ENCODE data around the gene ICOSLG. TPM values are rescaled to one million over a fixed set of nuclear protein-coding genes. Genes with fewer than 3 reads are reported as not detected.

Gene ICOSLG
- total and polyA plus RNA-seq, 2 experiments from 2014 or later: under 0.01 TPM; not detected in 1

GRCh38 chr21:44267655-44268142, 27.0 kb upstream of the ICOSLG start:
- H3K79me2 ChIP-seq (ENCODE audit: insufficient read depth): no peaks in the 10 kb centered on the region
- H3F3A ChIP-seq (ENCODE audit: insufficient read depth): no peaks in the 10 kb centered on the region
- H3K4me1 ChIP-seq (ENCODE audit: insufficient read depth): no peaks in the 10 kb centered on the region
- in situ Hi-C loops (cut with MboI): no loop called here
- no peaks in the 10 kb centered on the region for H3K9me2 ChIP-seq (ENCODE audit: insufficient read depth)
- 66 to 68% methylated on average over 18 to 19 of the region's 19 CpGs for WGBS, 2 experiments (ENCODE audit: low coverage in 1 of 2, low lambda C conversion rate in 2 of 2, missing lambda C conversion rate in 2 of 2)
- H3K36me3 ChIP-seq (ENCODE audit: low read depth): no peaks in the 10 kb centered on the region
- no peak for TF ChIP-seq EZH2phosphoT487 (IDR thresholded peaks at IDR 0.05; ENCODE audit: insufficient read depth, low read depth)
- TF ChIP-seq EZH2 (IDR thresholded peaks at IDR 0.05; ENCODE audit: insufficient read depth, poor library complexity, severe bottlenecking): no peak
- no peak overlapping the region for H2AFZ ChIP-seq
- H3K27ac ChIP-seq: no peak overlapping the region
- no peaks in the 10 kb centered on the region for H3K9me3 ChIP-seq (ENCODE audit: low read depth)
- H3K9ac ChIP-seq: no peak overlapping the region
- H4K20me1 ChIP-seq (ENCODE audit: insufficient read depth): no peaks in the 10 kb centered on the region
- no peak for DNase-seq
- H3K27me3 ChIP-seq (replicated peaks; ENCODE audit: insufficient read depth): peaks cover 4% of the 10 kb centered on the region; the same call in 1 of the 2 replicates
- H3K4me3 ChIP-seq: no peak overlapping the region
- no peak overlapping the region for H3K4me2 ChIP-seq (ENCODE audit: unreplicated experiment)

- Histone ChIP-seq H3K4me1 (ENCODE audit: insufficient read depth) (no peaks in the 10 kb centered on the region), H3K9me3 (ENCODE audit: low read depth) (no peaks in the 10 kb centered on the region), H3K9me2 (ENCODE audit: insufficient read depth) (no peaks in the 10 kb centered on the region), H2AFZ (no peak overlapping the region), H3K27me3 (replicated peaks; ENCODE audit: insufficient read depth) (peaks cover 4% of the 10 kb centered on the region; the same call in 1 of the 2 replicates), H3K79me2 (ENCODE audit: insufficient read depth) (no peaks in the 10 kb centered on the region), H3K4me3 (no peak overlapping the region), H3F3A (ENCODE audit: insufficient read depth) (no peaks in the 10 kb centered on the region), H3K9ac (no peak overlapping the region), H3K4me2 (ENCODE audit: unreplicated experiment) (no peak overlapping the region), H3K27ac (no peak overlapping the region), H4K20me1 (ENCODE audit: insufficient read depth) (no peaks in the 10 kb centered on the region), H3K36me3 (ENCODE audit: low read depth) (no peaks in the 10 kb centered on the region)
- TF ChIP-seq EZH2phosphoT487 (IDR thresholded peaks at IDR 0.05; ENCODE audit: insufficient read depth, low read depth): no peak
- no peak for TF ChIP-seq EZH2 (IDR thresholded peaks at IDR 0.05; ENCODE audit: insufficient read depth, poor library complexity, severe bottlenecking)
- no peak for DNase-seq
- 71 to 81% methylated on average over 15 to 17 of the region's 17 CpGs for WGBS, 2 experiments (ENCODE audit: low coverage in 1 of 2, low lambda C conversion rate in 2 of 2, missing lambda C conversion rate in 2 of 2)
- in situ Hi-C loops (cut with MboI): no loop called here
Observed at GRCh38 chr21:44265734-44266270, 25.1 kb upstream of the ICOSLG start.

- H3F3A ChIP-seq (ENCODE audit: insufficient read depth): no peaks in the 10 kb centered on the region
- no peak overlapping the region for H3K9ac ChIP-seq
- no peak for DNase-seq
- no peaks in the 10 kb centered on the region for H3K9me2 ChIP-seq (ENCODE audit: insufficient read depth)
- in situ Hi-C loops (cut with MboI): no loop called here
- WGBS, 2 experiments (ENCODE audit: low coverage in 1 of 2, low lambda C conversion rate in 2 of 2, missing lambda C conversion rate in 2 of 2): 67 to 69% methylated on average over 4 of the region's 4 CpGs
- TF ChIP-seq EZH2phosphoT487 (IDR thresholded peaks at IDR 0.05; ENCODE audit: insufficient read depth, low read depth): no peak
- TF ChIP-seq EZH2 (IDR thresholded peaks at IDR 0.05; ENCODE audit: insufficient read depth, poor library complexity, severe bottlenecking): no peak
- peaks cover 7% of the 10 kb centered on the region; the same call in 1 of the 2 replicates for H3K27me3 ChIP-seq (replicated peaks; ENCODE audit: insufficient read depth)
- no peak overlapping the region for H2AFZ ChIP-seq
- H3K4me3 ChIP-seq: no peak overlapping the region
- no peak overlapping the region for H3K27ac ChIP-seq
- H3K79me2 ChIP-seq (ENCODE audit: insufficient read depth): no peaks in the 10 kb centered on the region
- H3K9me3 ChIP-seq (ENCODE audit: low read depth): no peaks in the 10 kb centered on the region
- no peak overlapping the region for H3K4me2 ChIP-seq (ENCODE audit: unreplicated experiment)
- H3K36me3 ChIP-seq (ENCODE audit: low read depth): no peaks in the 10 kb centered on the region
- no peaks in the 10 kb centered on the region for H3K4me1 ChIP-seq (ENCODE audit: insufficient read depth)
- no peaks in the 10 kb centered on the region for H4K20me1 ChIP-seq (ENCODE audit: insufficient read depth)
Observed at GRCh38 chr21:44263768-44264167, 23.0 kb upstream of the ICOSLG start.

- Histone ChIP-seq H4K20me1 (ENCODE audit: insufficient read depth) (no peaks in the 10 kb centered on the region), H3K4me1 (ENCODE audit: insufficient read depth) (no peaks in the 10 kb centered on the region), H3K9me3 (ENCODE audit: low read depth) (no peaks in the 10 kb centered on the region), H3K4me2 (ENCODE audit: unreplicated experiment) (no peak overlapping the region), H3K36me3 (ENCODE audit: low read depth) (no peaks in the 10 kb centered on the region), H3K4me3 (no peak overlapping the region), H3F3A (ENCODE audit: insufficient read depth) (no peaks in the 10 kb centered on the region), H3K9me2 (ENCODE audit: insufficient read depth) (no peaks in the 10 kb centered on the region), H2AFZ (no peak overlapping the region), H3K27me3 (replicated peaks; ENCODE audit: insufficient read depth) (peaks cover 7% of the 10 kb centered on the region; the same call in 1 of the 2 replicates), H3K27ac (no peak overlapping the region), H3K9ac (no peak overlapping the region), H3K79me2 (ENCODE audit: insufficient read depth) (no peaks in the 10 kb centered on the region)
- TF ChIP-seq EZH2phosphoT487 (IDR thresholded peaks at IDR 0.05; ENCODE audit: insufficient read depth, low read depth): no peak
- TF ChIP-seq EZH2 (IDR thresholded peaks at IDR 0.05; ENCODE audit: insufficient read depth, poor library complexity, severe bottlenecking): no peak
- no peak for DNase-seq
- WGBS, 2 experiments (ENCODE audit: low coverage in 1 of 2, low lambda C conversion rate in 2 of 2, missing lambda C conversion rate in 2 of 2): 18% methylated on average over 15 to 18 of the region's 18 CpGs
- in situ Hi-C loops (cut with MboI): no loop called here
Observed at GRCh38 chr21:44263221-44263760, 22.5 kb upstream of the ICOSLG start.
